IPS DF 6.9 (cell line): Measurements from ENCODE around the gene CBX6.

Experiments used
- DNase-seq: peaks from one replicate; pipeline ENCODE4 v3.0.0-alpha.2; 2013; ENCODE audit warnings: low read depth, low spot score
- H3K27ac ChIP-seq: one replicate; pipeline ENCODE4 v1.5.1; 2013; ENCODE audit warnings: low read length, control low read depth
- H3K27me3 ChIP-seq: 2 replicates; pipeline ENCODE4 v1.6.1; 2013; ENCODE audit warnings: mild to moderate bottlenecking, low read length; ENCODE audit not compliant: control insufficient read depth, insufficient read depth
- H3K36me3 ChIP-seq: 2 replicates; pipeline ENCODE4 v1.6.1; 2013; ENCODE audit warnings: low read length; ENCODE audit not compliant: control insufficient read depth, insufficient read depth
- H3K4me1 ChIP-seq: 2 replicates; pipeline ENCODE4 v1.6.1; 2013; ENCODE audit warnings: low read length; ENCODE audit not compliant: control insufficient read depth, insufficient read depth
- H3K4me3 ChIP-seq: 2 replicates; pipeline ENCODE4 v1.5.1; 2013; ENCODE audit warnings: mild to moderate bottlenecking, low read length
- H3K9me3 ChIP-seq: 2 replicates; pipeline ENCODE4 v1.6.1; 2013; ENCODE audit warnings: low read length, inconsistent platforms; ENCODE audit not compliant: control insufficient read depth, insufficient read depth
- WGBS: extraction: QIAGEN DNeasy Blood & Tissue Kit; methylation state at CpG from one replicate; pipeline ENCODE4 v1.1.7; 2013; ENCODE audit warnings: mixed read lengths, missing lambda C conversion rate; ENCODE audit not compliant: insufficient read length, insufficient coverage; 5-methylcytosine and 5-hydroxymethylcytosine counted together

The CBX6 gene

GRCh38 chr22:38819387-38819940, 52.6 kb downstream of the CBX6 start:
- H3K36me3 ChIP-seq, result no peaks in the 10 kb centered on the region
- WGBS, result no CpG with 5 or more reads among the region's 10 CpGs
- H3K4me1 ChIP-seq, result no peaks in the 10 kb centered on the region
- no peak for DNase-seq
- H3K27ac ChIP-seq, result no peak overlapping the region
- no peaks in the 10 kb centered on the region for H3K9me3 ChIP-seq
- H3K27me3 ChIP-seq, result no peaks in the 10 kb centered on the region
- H3K4me3 ChIP-seq, result no peak overlapping the region

GRCh38 chr22:38817196-38817595, 54.8 kb downstream of the CBX6 start:
- H3K4me3 ChIP-seq, result no peak overlapping the region
- no peaks in the 10 kb centered on the region for H3K27me3 ChIP-seq
- H3K27ac ChIP-seq, result no peak overlapping the region
- WGBS, result no CpG with 5 or more reads among the region's 6 CpGs
- no peaks in the 10 kb centered on the region for H3K9me3 ChIP-seq
- H3K4me1 ChIP-seq, result no peaks in the 10 kb centered on the region
- no peaks in the 10 kb centered on the region for H3K36me3 ChIP-seq
- DNase-seq, result no peak

GRCh38 chr22:38815842-38816241, 56.2 kb downstream of the CBX6 start:
- no peaks in the 10 kb centered on the region; the same call in 1 of the 2 replicates for H3K4me1 ChIP-seq
- no peaks in the 10 kb centered on the region for H3K27me3 ChIP-seq
- no peak for DNase-seq
- no peaks in the 10 kb centered on the region for H3K9me3 ChIP-seq
- no peaks in the 10 kb centered on the region for H3K36me3 ChIP-seq
- no CpG with 5 or more reads among the region's 1 CpG for WGBS
- no peak overlapping the region for H3K4me3 ChIP-seq
- H3K27ac ChIP-seq, result no peak overlapping the region
